GM21825 (cell line): ENCODE data around the gene APOBEC2.
"Not testable (repeated sequence)": the region's sequence is repeated elsewhere in the genome, so short reads cannot be mapped to it uniquely, and the experiment has no call there.

Source experiments
- ATAC-seq: cut with Tn5 transposase; IDR thresholded peaks from one replicate; pipeline ENCODE4 v1.9.1; 2021; ENCODE audit warnings: mild to moderate bottlenecking, moderate library complexity; ENCODE audit not compliant: unreplicated experiment

APOBEC2 gene

GRCh38 chr6:41053041-41053440 lies at the start of gene APOBEC2:
Gene APOBEC2 (plus strand): TSS chr6:41053202. CDS start chr6:41053348, 146 bp downstream.
- no peak for ATAC-seq

GRCh38 chr6:41006217-41006616 lies 46.8 kb upstream of the APOBEC2 start:
- ATAC-seq, result not testable (repeated sequence)

GRCh38 chr6:41006980-41007379 lies 46.0 kb upstream of the APOBEC2 start:
- not testable (repeated sequence) for ATAC-seq

DNA sequence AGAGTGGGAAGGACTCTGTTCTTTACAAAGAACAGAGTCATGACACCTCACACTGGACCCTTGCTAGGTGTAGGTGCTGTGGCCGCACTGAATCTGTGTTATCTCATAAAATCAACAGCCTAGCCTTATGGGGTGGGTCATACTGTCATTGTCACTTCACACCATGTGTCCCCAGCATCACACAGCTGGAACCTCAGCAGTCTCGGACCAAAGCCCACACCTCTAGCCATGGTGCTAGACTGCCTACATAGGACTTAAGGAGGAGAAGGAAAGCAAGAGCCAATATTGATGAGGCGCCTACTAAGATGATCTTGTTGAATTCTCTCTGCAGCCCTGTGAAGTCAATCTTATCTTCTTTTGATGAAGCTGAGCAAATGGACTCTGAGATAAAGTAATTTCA lies 45.0 kb upstream of the APOBEC2 start:
- no peak for ATAC-seq

- ATAC-seq, result no peak
Measured at GRCh38 chr6:41009669-41010068, 43.3 kb upstream of the APOBEC2 start.

- ATAC-seq, result no peak
Measured at GRCh38 chr6:41011673-41012072, 41.3 kb upstream of the APOBEC2 start.

DNA sequence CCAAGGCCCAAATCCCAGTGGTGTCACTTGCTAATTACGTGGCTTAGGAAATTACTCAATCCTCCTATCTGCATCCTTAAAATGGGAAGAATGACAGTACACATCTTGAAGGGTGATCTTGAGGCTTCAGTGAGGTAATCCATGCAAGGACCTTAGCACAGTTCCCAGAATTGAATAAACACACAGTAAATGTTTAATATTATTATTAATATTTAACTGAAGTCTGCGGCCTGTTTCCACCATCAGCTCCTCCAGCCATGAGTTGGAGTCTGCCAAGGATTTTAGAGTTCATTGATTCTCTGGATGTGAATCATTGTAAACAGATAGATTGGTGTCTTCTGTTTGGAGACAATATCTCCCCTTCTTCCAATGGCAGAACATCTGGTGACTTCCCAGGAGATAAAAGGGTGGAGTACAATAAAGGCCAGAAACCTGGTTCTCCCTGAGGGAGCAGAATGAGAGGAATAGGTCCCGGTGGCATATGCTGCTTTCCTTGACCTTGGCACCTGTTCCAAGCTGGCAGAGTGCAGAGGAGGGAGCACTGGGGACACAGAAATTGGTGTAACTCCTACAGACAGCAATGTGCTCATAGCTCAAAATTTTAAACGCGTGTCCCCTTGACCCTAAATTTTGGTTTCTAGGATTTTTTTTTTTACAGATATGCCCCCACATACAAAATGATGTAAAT lies 39.4 kb upstream of the APOBEC2 start:
- no peak for ATAC-seq

GRCh38 chr6:41014780-41015179 lies 38.2 kb upstream of the APOBEC2 start:
- ATAC-seq, result no peak

DNA sequence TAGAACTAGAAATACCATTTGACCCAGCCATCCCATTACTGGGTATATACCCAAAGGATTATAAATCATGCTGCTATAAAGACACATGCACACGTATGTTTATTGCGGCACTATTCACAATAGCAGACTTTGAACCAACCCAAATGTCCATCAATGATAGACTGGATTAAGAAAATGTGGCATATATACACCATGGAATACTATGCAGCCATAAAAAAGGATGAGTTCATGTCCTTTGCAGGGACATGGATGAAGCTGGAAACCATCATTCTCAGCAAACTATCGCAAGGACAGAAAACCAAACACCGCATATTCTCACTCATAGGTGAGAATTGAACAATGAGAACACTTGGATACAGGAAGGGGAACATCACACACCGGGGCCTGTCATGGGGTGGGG lies 37.1 kb upstream of the APOBEC2 start:
- ATAC-seq, result not testable (repeated sequence)

DNA sequence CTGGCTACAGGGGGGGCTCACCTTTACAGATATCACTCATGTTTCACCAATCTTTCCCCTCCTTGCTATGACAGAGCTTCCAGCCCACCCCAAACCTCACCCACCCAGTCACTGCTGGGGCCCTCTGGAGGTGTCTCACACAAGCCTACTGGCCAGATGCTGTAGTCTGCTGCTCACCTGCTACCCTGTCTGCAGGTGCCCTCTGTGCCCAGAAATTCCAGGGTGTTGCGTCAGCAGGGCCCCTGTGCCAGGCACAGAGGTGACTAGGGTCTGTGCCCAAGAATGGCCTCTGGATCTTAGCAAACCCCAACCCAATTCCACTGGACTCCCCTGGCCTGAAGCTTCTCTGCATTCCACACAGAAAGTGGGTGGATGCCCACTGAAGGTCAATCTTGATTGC lies 35.3 kb upstream of the APOBEC2 start:
- ATAC-seq, result no peak

- ATAC-seq, result no peak
Measured at GRCh38 chr6:41021832-41022231, 31.2 kb upstream of the APOBEC2 start.

GRCh38 chr6:41022294-41022693 lies 30.7 kb upstream of the APOBEC2 start:
- no peak for ATAC-seq

DNA sequence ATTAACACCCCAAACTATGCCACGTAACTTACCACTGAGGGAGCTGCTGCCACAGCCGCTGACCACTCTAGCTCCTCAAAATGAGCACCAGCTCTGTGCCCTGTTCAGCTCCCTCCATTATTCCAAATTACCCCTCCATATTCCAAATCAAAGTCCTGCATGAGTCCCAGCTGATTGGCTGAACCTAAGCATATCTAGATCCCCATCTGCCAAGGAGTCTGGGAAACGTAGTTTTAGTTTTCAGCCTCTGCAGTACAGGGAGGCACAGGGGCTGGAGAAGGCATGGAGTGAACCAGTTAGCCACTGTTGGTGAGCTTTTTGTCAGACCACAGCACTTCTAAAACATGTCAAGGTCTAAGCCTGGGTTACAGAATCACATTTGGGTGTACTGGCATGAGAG lies 29.9 kb upstream of the APOBEC2 start:
- no peak for ATAC-seq

DNA sequence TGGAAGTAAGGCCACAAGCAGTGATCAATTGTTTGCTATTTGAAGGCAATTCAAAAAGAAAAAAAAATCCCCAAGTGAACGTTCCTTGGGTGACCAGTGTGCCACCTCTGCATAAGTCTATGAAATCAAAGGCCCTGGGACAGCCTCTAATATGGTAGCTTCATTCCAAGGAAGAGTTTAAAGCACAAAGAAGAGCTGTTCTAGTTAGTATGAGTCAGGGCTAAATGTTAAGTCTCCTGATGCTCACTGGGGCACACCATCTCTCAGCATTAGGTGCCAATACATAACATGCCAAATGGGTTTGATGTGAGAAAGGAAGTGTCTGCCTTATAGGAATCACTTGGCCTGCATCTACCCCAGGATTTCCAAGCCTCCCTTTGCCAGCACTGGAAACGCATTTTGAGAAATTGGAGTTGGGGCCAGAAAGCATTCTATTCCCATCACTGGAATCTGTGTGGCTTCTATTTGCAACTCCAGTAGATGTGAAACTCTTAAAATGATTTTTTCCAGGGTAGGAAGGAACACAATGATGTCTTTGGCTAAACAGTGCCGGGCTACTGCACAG lies 27.0 kb upstream of the APOBEC2 start:
- no peak for ATAC-seq

GRCh38 chr6:41027241-41027640 lies 25.8 kb upstream of the APOBEC2 start:
- ATAC-seq, result no peak

DNA sequence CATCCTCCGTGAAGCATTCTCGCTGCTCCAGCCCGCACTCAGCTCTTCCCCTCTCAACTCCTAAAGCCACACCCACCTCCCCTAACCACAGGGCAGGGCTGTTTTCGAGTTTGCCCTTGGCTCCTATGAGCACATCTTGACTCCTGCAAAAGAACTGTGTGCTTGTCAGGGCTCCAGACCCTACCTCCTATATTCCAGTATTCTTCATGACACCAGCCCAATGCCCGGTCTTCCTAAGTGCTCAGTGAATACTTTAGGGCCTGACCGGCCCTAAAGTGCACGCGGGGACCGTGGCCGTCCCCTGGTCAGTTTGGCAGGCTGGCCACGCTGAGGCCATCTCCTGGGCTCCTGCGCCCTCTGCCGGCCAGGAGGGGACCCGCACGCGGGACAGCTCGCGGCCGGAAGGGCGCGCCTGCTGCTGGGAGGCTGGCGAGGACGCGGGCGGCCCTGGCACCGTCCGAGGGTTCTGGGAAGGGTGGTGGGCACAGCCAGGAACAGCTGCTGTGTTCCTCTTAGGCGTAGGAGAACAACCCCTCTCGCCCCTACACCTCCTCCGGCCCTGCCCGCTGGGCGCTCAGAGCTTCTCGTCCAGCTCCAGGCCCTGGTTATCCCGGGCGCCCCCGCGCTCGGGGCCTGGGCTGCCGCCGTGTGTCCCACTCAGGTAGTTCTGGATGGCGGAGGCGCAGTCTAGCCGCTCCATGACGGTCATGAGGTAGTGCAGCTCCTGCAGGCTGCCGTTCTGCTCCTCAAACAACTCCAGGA lies 25.0 kb upstream of the APOBEC2 start:
- peak; percentile 78 for ATAC-seq

GRCh38 chr6:41028561-41029412 lies 24.2 kb upstream of the APOBEC2 start:
- ATAC-seq, result peak; percentile 39

DNA sequence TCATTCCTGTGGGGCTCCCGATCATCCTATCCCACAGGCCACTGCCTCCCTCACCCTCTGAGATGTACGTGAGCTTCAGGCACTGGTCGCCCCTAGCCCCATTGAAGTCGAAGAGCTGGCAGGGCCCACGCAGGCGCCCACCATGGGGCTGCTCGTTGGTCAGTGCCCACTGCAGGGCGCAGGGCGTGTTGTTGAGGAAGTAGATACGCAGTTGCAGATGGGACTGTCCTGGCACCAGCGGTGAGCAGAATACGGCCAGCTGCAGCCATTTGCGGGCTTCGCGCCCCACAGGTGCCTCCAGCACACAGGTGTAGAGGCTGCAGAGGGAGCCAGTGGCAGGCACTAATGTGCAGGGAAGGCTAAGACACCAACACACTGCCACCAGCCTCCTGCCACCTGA lies 20.2 kb upstream of the APOBEC2 start:
- no peak for ATAC-seq

GRCh38 chr6:41033776-41034175 lies 19.2 kb upstream of the APOBEC2 start:
- ATAC-seq, result no peak

DNA sequence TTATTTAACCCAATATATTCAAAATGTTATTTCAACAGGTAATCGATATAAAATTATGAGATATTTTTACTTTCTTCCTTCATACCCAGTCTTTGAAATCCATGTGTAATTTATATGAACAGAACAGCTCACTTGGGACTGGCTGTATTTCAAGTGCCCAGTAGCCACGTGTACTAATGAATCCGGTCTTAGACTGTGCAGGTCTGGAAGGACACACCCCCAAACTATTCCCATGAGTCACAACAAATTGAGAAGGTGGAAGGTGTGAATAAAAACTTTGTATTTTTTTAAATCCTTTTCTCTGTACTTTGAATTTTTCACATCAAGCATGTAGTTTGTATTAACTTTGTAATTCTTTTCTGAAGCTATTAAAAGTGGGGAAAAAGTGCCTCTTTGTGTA lies 16.8 kb upstream of the APOBEC2 start:
- ATAC-seq, result no peak

DNA sequence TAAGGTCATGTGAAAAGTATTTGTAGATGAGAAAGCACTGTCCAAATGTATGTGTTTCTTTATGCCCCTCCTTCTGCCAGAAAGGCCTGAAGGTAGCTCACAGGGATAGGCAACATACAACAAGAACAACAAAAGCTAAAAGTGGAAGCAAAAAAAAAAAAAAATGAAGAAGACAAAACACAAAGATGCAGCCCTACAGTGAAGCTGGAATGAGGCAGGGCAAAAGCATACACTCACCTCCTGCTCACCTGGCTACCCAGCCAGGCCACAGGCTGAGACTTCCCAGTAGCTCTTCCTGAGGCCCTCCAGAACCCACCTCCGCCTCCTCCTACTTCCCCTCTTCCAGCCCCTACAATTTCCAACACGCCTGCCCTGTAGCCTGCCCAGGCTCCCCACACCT lies 16.4 kb upstream of the APOBEC2 start:
- ATAC-seq, result no peak
